Pancreas (tissue), 10 donors: ENCODE data around the gene CACNA1C. TPM values are rescaled to one million over a fixed set of nuclear protein-coding genes. Genes with fewer than 3 reads are reported as not detected.
A peak's percentile ranks its signal among the peaks of the same experiment; 100 is the strongest.

Experiments used
- ATAC-seq, 4 donors: fragments of 200-7000 bp; cut with Tn5 transposase; one replicate each; pipeline versions ENCODE4 v1.8.0 to v1.9.1; 2020; ENCODE audit warnings: mild to moderate bottlenecking in 4 of 4, moderate library complexity in 4 of 4
- DNase-seq, 6 donors: peaks; one replicate each; pipeline ENCODE4 v3.0.0-alpha.2; 2020
- FAIRE-seq: peaks from 2 replicates; lab custom pipeline; 2012; peaks lifted over from hg19 to GRCh38; lab: Jason Lieb, UNC
- H3K27ac ChIP-seq, 4 donors: fragments of 200-600 bp; sonication (generic); 1 replicate in 3 of 4; 2 replicates in 1 of 4; pipeline versions ENCODE4 v1.5.0 to v1.8.0; 2020
- H3K27me3 ChIP-seq, 4 donors: fragments of 200-600 bp; one replicate each; pipeline ENCODE4 v1.8.0; 2021
- H3K36me3 ChIP-seq, 3 donors: fragments of 200-600 bp; sonication (generic) in 1 of 3; one replicate each; pipeline versions ENCODE4 v1.5.0 to v1.8.0; 2020 to 2021
- H3K4me1 ChIP-seq, 3 donors: fragments of 200-600 bp; one replicate each; pipeline ENCODE4 v1.8.0; 2021
- H3K4me3 ChIP-seq, 4 donors: fragments of 200-600 bp; sonication (generic) in 2 of 4; one replicate each; pipeline versions ENCODE4 v1.5.0 to v1.8.0; 2020 to 2021
- H3K9me3 ChIP-seq, 4 donors: fragments of 200-600 bp; one replicate each; pipeline ENCODE4 v1.8.0; 2021
- CTCF ChIP-seq, 4 donors: fragments of 200-600 bp; sonication (generic) in 3 of 4; IDR thresholded peaks; one replicate each; pipeline versions ENCODE4 v1.5.0 to v1.8.0; 2021; ENCODE audit warnings: antibody characterized with exemption in 4 of 4
- WGBS, 2 donors: extraction: QIAGEN DNeasy Blood & Tissue Kit; methylation state at CpG; one replicate each; pipeline ENCODE4 v1.1.7; 2013; 5-methylcytosine and 5-hydroxymethylcytosine counted together
- intact Hi-C, 3 donors: fragments of 100-400 bp; cut with DNase I; formaldehyde crosslinking; loops; one replicate each; pipeline versions ENCODE4 v1.11.1 to v1.14.2; 2022
- polyA plus RNA-seq, 2 donors: library from polyadenylated mRNA; stranded (reverse); fragments of 200-250 nt; gene quantifications; one replicate each; pipeline ENCODE4 v1.2.3, GENCODE V29; 2013
- total RNA-seq, 6 donors: library from RNA; stranded (reverse); fragmentation: NEBNext Ultra II Directional in 4 of 6; extraction: Animal tissue kit (Norgen Biotek cat#: 25700) in 4 of 6; gene quantifications; one replicate each; pipeline versions ENCODE4 v1.2.1 to v1.2.4, GENCODE V29; 2021 to 2023
- donor health status: healthy with polysubstance abuse.
- donor health status: DM: no; HTN: no; CAD: no; lungs with moderate emphysema.
- donor health status: DM: no; HTN: no; CAD: no.
- donor health status: control.
- donor health status: control.
- donor health status: Bipolar disorder and iron deficiency.
- donor health status: DM: yes; HTN: yes; CAD: no.
- donor health status: DM: no; HTN: no; CAD: no.
- donor health status: DM: no; HTN: no; CAD: no.
- donor health status: DM: yes; HTN: yes; CAD: no.

The CACNA1C gene
- total and polyA plus RNA-seq, 8 donors, result 1.2 to 3.8 (median 2.3) TPM

- intact Hi-C loops, result no loop called here
- no peak for ATAC-seq
- FAIRE-seq, result no peak
Measured at GRCh38 chr12:2376908-2377657, 324.3 kb downstream of the CACNA1C start.

GRCh38 chr12:2378835-2379330, 326.1 kb downstream of the CACNA1C start:
- ATAC-seq (no peak), DNase-seq (no peak), FAIRE-seq (no peak)
- H3K36me3 ChIP-seq, result no peaks in the 10 kb centered on the region
- no peaks in the 10 kb centered on the region for H3K27me3 ChIP-seq
- no peaks in the 10 kb centered on the region for H3K4me1 ChIP-seq
- no peak overlapping the region for H3K27ac ChIP-seq
- H3K4me3 ChIP-seq, result no peak overlapping the region
- WGBS, 2 donors, result 73 to 77% methylated on average over 7 of the region's 7 CpGs
- no peaks in the 10 kb centered on the region for H3K9me3 ChIP-seq
- intact Hi-C loops, result no loop called here
- no peak for TF ChIP-seq CTCF (IDR thresholded peaks at IDR 0.05)

More at GRCh38 chr12:2376908-2377657, 324.3 kb downstream of the CACNA1C start:
- no peak for TF ChIP-seq CTCF (IDR thresholded peaks at IDR 0.05)
- Histone ChIP-seq H3K9me3 (no peaks in the 10 kb centered on the region), H3K36me3 (no peaks in the 10 kb centered on the region), H3K4me3 (no peak overlapping the region), H3K27ac (no peak overlapping the region), H3K27me3 (no peaks in the 10 kb centered on the region), H3K4me1 (no peaks in the 10 kb centered on the region)
- no peak for DNase-seq
- 52 to 60% methylated on average over 20 of the region's 20 CpGs for WGBS, 2 donors

- Histone ChIP-seq H3K27ac (no peak overlapping the region), H3K4me1 (no peaks in the 10 kb centered on the region), H3K36me3 (no peaks in the 10 kb centered on the region), H3K27me3 (no peaks in the 10 kb centered on the region), H3K9me3 (no peaks in the 10 kb centered on the region), H3K4me3 (no peak overlapping the region)
- ATAC-seq (no peak), FAIRE-seq (no peak), DNase-seq (no peak)
- WGBS, 2 donors, result 39 to 49% methylated on average over 2 of the region's 2 CpGs
- intact Hi-C loops, result no loop called here
- TF ChIP-seq CTCF (IDR thresholded peaks at IDR 0.05), result no peak
Measured at GRCh38 chr12:2380946-2381345, 328.2 kb downstream of the CACNA1C start.

- DNase-seq, result no peak
- H3K4me1 ChIP-seq, result no peaks in the 10 kb centered on the region
- peak in 1 of 4 donors; percentile 43 for ATAC-seq
- FAIRE-seq, result no peak
- 52 to 63% methylated on average over 5 of the region's 5 CpGs for WGBS, 2 donors
- TF ChIP-seq CTCF (IDR thresholded peaks at IDR 0.05), result no peak
- no peaks in the 10 kb centered on the region for H3K9me3 ChIP-seq
- no peak overlapping the region for H3K27ac ChIP-seq
- intact Hi-C loops, result no loop called here
- no peak overlapping the region for H3K4me3 ChIP-seq
- H3K36me3 ChIP-seq, result no peaks in the 10 kb centered on the region
- no peaks in the 10 kb centered on the region for H3K27me3 ChIP-seq
Measured at GRCh38 chr12:2382370-2383155, 329.8 kb downstream of the CACNA1C start.
